Renal cortex interstitium (tissue), 11 donors: ENCODE data around the gene UHRF1. TPM values are rescaled to one million over a fixed set of nuclear protein-coding genes. Genes with fewer than 3 reads are reported as not detected.
"Not testable (repeated sequence)": the region's sequence is repeated elsewhere in the genome, so short reads cannot be mapped to it uniquely, and the experiment has no call there.

Experiments
- DNase-seq, 11 donors: peaks; one replicate each; pipeline ENCODE4 v3.0.0-alpha.2; 2013; ENCODE audit warnings: low read depth in 9 of 11, low spot score in 4 of 11; ENCODE audit errors: extremely low read depth in 1 of 11
- polyA plus RNA-seq, 3 donors: library from polyadenylated mRNA; unstranded; fragments of 120-200 nt; gene quantifications; one replicate each; pipeline ENCODE4 v1.2.1, GENCODE V29; 2013; ENCODE audit not compliant: insufficient read length in 3 of 3

UHRF1 gene
- polyA plus RNA-seq, 3 donors, result 27.3 to 47.1 (median 35.8) TPM

GRCh38 chr19:4889034-4889815 lies 20.1 kb upstream of the UHRF1 start:
- DNase-seq, result no peak

DNA sequence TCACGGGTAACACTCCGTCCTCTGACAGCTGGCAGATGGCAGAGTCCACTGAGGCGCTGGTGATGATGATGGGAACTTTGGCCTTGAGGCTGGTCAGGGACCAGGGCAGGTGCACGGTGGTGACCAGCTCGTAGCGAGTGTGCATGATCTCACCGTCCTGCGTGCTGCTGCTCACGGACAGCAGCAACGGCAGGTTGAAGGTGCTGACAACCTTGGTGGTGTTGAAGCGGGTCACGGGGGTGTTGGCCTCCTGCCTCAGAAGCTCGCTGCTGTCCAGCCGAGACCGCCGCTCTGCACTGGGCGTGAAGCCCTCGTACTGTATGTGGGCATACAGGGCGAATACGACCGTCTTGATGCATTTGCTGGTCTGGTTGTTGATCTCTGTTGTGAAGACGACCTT lies 18.2 kb upstream of the UHRF1 start:
- DNase-seq, result no peak

DNA sequence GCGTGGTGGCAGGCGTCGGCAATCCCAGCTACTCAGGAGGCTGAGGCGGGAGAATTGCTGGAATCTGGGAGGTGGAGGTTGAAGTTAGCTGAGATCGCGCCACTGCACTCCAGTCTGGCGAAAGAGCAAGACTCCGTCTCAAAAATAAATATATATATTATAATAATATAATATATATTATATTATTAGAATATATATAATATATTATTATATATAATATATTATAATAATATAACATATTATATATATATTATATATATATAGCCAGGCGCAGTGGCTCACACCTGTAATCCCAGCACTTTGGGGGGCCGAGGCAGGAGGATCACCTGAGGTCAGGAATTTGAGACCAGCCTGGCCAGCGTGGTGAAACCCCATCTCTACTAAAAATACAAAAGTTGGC lies 16.3 kb upstream of the UHRF1 start:
- DNase-seq, result not testable (repeated sequence)

DNA sequence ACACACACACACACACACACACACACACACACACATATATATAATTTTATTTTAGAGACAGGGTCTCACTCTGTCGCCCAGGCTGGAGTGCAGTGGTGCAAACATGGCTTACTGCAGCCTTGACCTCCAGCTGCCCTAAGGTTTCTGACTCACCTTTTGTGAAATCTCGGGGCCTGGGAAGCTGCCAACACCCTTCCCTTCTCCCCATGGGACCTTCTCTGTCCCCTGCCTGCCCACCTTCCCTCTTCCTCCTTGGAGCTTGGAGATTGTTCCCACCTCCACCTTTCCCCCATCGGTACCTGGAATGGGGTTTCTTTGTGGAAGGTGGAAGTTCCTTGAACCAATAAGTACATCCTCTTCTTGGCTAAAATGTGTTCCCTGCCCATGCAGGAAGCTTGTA lies 12.9 kb upstream of the UHRF1 start:
- DNase-seq, result no peak

GRCh38 chr19:4897146-4897545 lies 12.2 kb upstream of the UHRF1 start:
- no peak for DNase-seq

- not testable (repeated sequence) for DNase-seq
Measured at GRCh38 chr19:4900879-4901278, 8.4 kb upstream of the UHRF1 start.

DNA sequence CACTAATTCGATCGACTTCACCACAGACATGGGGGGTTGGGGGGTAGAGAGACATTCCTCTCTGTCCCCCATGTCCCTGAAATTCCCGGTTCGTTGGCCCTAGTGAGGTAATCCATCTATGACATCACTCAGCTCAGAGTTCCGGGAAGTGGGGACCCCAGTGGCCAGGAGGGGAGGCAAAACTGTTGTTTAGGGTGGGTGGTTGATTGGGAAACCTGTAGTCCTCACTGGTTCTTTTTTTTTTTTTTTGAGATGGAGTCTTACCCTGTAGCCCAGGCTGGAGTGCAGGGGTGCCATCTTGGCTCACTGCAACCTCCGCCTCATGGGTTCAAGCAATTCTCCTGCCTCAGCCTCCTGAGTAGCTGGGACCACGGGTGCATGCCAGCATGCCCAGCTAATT lies 6.5 kb upstream of the UHRF1 start, which contains the start of gene ARRDC5:
Gene ARRDC5, minus strand, starts transcription at position 101 of the 400 bp plus-strand sequence. Its CDS starts 71 bp downstream, at position 30.
- DNase-seq, result no peak

DNA sequence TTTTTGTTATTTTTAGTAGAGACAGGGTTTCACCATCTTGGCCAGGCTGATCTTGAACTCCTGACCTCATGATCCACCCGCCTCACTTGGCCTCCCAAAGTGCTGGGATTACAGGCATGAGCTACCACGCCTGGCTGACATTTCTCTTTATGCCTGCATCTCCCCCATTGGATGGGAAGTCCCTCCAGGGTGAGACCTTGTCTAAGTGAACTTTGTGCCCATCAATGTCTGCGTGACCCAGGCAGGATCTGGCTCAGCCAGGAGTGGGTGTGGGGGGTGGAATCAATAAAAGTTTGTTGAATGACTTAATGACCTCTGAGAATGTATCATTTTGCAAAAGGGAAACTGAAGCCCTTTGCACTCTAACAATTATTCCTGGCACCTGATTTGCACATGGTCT lies 4.8 kb upstream of the UHRF1 start:
- DNase-seq, result no peak

DNA sequence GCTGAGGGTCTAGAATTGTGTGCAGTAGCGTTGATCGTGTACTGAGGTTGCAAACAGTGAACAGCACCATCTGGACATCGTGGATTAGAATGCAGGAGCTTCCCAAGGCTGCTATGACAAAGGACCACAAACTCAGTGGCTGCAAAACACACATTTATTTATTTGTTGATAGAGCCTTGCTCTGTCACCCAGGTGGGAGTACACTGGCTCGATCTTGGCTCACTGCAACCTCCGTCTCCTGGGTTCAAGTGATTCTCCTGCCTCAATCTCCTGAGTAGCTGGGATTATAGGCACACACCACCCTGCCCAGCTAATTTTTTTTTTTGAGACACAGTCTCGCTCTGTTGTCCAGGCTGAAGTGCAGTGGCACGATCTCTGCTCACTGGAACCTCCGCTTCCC lies 2.3 kb upstream of the UHRF1 start:
- DNase-seq, result no peak

DNA sequence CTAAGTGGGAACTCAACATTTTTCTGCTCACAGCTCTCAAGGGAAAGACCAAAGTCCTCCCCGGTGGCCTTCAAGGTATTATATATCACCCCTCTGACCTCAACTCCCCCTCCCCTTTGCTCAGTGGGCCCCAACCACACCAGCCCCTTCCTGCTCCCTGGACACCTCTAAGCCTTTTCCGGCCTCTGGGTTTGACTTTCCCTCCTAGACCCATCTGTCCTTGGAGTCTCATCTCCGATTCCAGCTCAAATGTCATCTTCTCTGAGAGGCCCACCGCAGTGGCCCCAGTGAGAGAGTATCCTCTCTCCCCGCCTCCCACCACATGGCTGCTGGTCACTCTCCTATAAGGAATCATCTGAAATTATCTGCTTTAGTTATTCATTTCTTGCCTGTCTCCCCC lies 941 bp upstream of the UHRF1 start:
- peak in 1 of 11 donors; percentile 68 for DNase-seq

- DNase-seq, result no peak
Measured at GRCh38 chr19:4908781-4909155, 533 bp upstream of the UHRF1 start.

DNA sequence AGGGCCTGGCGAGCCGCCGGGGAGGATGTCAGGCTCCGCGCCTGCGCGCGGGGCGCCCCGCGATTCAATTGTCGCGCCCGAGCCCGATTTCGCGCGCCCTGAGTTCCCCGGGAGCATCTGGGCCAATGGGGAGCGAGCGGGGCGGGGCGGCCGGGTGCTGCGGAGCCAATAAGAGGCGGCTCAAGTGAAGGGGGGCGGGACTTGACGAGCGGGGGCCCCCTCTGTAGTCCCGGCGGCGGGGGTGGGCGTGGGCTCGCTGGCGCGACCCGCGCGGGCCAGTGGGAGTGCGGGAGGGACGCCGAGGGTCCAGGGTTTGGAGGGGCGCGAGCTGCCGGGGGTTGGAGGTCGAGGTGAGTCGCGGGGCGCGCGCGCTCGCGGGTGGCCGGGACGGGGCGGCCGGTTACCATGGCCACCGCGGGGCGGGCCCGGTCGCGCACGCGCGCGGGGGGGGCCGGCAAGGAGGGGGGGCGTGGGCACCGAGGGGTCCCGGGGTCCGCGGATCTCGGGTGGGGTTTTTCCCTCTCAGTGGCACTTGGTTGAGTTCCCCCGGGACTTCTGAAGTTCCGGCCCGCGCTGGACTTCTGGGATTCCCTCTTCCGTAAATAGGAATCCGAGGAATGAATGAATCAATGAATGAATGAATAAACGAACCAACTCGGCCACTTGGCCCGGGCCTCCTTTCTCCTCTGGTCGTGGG lies 744 bp downstream of the UHRF1 start:
- DNase-seq, result peak in 8 of 11 donors; percentile 75 to 90 (median 88)

- DNase-seq, result no peak
Measured at GRCh38 chr19:4910594-4911281, 1.4 kb downstream of the UHRF1 start.

DNA sequence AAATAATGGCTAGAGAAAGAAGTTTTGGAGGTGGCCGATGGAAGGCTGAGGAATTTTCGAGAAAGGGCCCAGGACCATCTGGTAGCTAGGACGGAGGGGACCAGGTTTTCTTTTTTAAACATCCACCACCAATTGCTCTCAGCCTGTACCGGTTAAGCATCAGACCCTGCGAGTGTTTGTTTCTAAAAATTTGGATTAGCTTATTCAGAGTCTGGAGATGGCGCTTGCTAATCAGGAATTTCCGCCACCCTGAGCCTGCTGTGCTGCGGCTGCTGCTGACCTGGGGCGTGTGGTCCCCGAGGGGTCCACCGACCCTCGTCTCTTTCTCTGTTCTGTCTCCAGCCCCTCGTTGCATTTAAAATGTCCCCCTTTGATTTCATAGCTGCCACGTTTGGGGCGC lies 2.0 kb downstream of the UHRF1 start:
- no peak for DNase-seq

DNA sequence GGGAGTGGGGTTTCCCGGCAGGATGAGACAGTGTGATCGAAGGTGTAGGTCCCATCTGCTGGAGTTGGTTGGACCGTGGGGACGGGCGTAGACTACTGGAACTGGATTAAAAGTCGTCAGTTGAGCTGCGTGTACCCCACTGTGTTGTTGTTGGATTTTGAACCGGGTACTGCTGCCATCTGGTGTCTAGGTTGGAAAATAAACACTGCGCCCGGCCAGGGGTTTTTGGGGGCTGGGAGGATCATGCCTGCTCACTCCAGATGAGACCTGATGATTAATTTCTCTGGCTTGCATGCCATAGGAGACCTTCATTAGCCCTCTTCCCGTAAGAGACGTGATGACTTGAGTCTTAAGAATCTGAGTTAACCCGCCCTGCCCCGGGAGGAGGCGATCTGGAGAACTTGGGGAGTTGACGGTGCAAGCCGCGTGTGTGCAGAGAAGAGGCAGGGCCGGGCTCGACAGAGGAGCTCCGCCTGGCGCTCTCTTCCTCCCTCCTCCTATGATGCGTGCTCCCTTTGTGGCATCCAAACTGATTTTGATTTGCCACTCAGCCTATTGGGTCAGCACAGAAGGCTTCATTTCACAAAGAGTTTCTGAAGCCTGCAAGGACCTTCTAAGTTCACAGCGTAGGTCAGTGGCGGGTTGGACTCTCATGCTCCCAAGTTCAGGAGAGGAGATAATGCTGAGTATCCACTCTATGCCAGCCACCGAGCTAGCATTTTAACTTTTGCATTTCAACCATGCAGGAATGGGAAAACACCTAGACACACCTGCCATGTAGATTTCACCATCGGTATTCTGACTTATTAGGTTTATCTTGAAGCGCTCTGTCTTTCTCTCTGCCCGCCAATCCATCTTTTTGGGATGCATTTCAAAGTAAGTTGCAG lies 2.7 kb downstream of the UHRF1 start:
- peak in 4 of 11 donors; percentile 50 to 68 (median 60) for DNase-seq

DNA sequence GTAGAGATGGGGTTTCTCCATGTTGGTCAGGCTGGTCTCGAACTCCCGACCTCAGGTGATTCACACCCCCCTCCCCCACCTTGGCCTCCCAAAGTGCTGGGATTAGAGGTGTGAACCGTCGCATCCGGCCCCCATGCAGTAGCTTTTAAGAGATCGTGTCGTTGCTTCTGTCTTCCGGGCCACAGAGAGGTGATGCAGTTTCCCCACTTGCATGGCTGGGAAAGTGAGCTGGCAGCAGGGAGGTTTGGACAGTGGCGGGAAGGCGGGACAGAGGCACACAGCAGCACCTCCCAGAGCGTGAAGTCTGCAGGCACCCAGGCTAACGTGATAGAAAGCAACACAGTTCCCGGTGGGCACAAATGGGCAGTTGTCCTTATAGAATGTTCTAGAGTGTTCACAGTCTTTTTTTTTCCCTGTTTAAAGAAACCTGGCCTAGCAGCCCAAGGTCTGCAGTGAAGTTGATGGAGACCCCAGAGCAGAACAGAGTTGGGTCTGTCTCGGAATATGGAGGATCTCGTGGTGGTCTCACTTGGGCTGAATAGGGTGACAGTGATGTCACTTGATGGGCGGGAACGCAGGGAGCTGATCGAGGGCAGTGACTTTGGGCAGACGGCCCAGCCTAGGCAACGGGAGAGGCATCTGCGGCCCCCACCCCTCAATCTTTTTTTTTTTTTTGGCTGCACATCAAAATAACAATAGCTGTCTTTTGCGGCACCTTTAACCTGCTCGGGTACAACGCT lies 4.9 kb downstream of the UHRF1 start:
- no peak for DNase-seq

DNA sequence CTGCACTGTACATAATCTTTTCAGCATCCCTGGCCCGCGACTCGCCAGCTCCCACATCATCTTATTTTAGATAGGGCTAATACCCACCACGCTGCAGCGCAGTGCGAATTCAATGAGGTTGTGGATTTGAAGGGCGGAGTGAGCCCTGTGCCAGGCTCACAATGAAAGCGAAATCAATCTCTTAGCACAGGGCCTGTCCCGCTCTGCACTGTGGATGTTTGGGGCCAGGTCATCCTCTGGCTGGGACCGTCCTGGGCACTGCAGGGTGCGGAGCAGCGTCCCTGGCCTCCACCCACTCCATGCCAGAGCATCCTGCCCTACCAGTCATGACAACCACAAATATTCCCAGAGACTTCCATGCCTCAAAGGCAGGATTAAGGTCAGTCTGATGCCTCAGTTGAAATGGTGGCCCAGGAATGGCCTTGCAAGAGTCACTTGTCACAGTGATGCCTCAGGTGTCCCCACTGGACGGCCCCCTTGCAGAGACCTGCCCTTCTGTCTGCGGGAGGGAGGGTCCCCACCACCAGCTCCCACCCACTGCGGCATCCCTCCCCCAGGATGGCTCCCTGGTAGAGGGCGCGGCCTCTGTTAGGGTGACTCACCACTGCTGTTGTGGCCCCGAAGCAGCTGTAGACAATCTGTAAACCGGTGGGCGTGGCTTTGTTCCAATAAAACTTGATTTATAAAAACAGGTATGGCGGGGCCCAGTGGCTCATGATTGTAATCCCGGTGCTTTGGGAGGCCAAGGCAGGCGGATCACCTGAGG lies 5.6 kb downstream of the UHRF1 start:
- DNase-seq, result no peak
